Measurements from ENCODE around the gene ZNF664.

DNA sequence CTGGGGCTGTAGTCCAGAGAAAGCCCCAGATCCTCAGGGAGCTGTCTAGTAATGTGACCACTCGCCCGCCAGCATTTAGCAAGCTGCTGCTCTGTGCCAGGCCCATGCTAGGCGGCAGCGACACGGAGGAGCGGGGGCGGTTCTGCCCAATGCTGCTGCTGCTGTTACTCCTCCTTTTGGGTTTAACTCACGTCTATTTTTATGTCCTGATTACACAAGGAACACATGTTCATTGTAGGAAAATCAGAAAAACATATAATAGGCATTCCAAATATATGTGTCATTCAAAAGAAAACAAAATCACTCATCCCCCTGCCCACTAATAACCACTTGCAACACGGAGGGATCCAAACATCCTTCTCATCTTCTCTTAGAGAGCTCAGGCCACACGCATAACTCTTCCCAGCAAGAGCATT, 30.8 kb upstream of the ZNF664 start:
- TF ChIP-seq, protein P1, sequence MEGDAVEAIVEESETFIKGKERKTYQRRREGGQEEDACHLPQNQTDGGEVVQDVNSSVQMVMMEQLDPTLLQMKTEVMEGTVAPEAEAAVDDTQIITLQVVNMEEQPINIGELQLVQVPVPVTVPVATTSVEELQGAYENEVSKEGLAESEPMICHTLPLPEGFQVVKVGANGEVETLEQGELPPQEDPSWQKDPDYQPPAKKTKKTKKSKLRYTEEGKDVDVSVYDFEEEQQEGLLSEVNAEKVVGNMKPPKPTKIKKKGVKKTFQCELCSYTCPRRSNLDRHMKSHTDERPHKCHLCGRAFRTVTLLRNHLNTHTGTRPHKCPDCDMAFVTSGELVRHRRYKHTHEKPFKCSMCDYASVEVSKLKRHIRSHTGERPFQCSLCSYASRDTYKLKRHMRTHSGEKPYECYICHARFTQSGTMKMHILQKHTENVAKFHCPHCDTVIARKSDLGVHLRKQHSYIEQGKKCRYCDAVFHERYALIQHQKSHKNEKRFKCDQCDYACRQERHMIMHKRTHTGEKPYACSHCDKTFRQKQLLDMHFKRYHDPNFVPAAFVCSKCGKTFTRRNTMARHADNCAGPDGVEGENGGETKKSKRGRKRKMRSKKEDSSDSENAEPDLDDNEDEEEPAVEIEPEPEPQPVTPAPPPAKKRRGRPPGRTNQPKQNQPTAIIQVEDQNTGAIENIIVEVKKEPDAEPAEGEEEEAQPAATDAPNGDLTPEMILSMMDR (conservative IDR thresholded peaks at IDR 0.05; ENCODE audit: low read depth, low read length), result no peak
- TF ChIP-seq EZH2phosphoT487 (IDR thresholded peaks at IDR 0.05; ENCODE audit: borderline replicate concordance, low read length) (no peak), EZH2 (IDR thresholded peaks at IDR 0.05; ENCODE audit: low read length, unreplicated experiment) (no peak)
